ENCODE measurements around the gene TMEM135.

GRCh38 chr11:87015645-87016044 is 22.1 kb upstream of the TMEM135 start:
- TF ChIP-seq, protein P1, sequence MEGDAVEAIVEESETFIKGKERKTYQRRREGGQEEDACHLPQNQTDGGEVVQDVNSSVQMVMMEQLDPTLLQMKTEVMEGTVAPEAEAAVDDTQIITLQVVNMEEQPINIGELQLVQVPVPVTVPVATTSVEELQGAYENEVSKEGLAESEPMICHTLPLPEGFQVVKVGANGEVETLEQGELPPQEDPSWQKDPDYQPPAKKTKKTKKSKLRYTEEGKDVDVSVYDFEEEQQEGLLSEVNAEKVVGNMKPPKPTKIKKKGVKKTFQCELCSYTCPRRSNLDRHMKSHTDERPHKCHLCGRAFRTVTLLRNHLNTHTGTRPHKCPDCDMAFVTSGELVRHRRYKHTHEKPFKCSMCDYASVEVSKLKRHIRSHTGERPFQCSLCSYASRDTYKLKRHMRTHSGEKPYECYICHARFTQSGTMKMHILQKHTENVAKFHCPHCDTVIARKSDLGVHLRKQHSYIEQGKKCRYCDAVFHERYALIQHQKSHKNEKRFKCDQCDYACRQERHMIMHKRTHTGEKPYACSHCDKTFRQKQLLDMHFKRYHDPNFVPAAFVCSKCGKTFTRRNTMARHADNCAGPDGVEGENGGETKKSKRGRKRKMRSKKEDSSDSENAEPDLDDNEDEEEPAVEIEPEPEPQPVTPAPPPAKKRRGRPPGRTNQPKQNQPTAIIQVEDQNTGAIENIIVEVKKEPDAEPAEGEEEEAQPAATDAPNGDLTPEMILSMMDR (IDR thresholded peaks at IDR 0.05; ENCODE audit: low read length), result no peak
- no peak for TF ChIP-seq EZH2 (IDR thresholded peaks at IDR 0.05; ENCODE audit: borderline replicate concordance, low read length)
